GM18505 (cell line): Measurements from ENCODE around the gene DYNC2I2.

Experiments
- ATAC-seq: cut with Tn5 transposase; IDR thresholded peaks from one replicate; pipeline ENCODE4 v1.9.1; 2021; ENCODE audit not compliant: unreplicated experiment
- POLR2A ChIP-seq: IDR thresholded peaks from 4 replicates; pipeline ENCODE4 v1.6.1; 2011; ENCODE audit warnings: borderline replicate concordance; ENCODE audit not compliant: insufficient read depth, insufficient read length; ENCODE audit errors: extremely low read depth

Gene DYNC2I2

GRCh38 chr9:128690684-128691034, 34.0 kb upstream of the DYNC2I2 start:
- no peak for ATAC-seq
- no peak for TF ChIP-seq POLR2A

- peak; percentile 10 for TF ChIP-seq POLR2A
Measured at GRCh38 chr9:128689820-128690683, 33.4 kb upstream of the DYNC2I2 start.

GRCh38 chr9:128689293-128689774, 32.7 kb upstream of the DYNC2I2 start:
- TF ChIP-seq POLR2A = no peak
- peak; percentile 27 for ATAC-seq

More at GRCh38 chr9:128689820-128690683, 33.4 kb upstream of the DYNC2I2 start:
- no peak for ATAC-seq

- peak; percentile 79 for TF ChIP-seq POLR2A
- peak; percentile 73 for ATAC-seq
Measured at GRCh38 chr9:128688501-128689292, 32.0 kb upstream of the DYNC2I2 start, which contains the start of gene SET. TSS of gene SET (plus strand) at chr9:128689222. CDS start at chr9:128689583, 361 bp downstream.

GRCh38 chr9:128687453-128687852, 30.8 kb upstream of the DYNC2I2 start:
- no peak for TF ChIP-seq POLR2A
- ATAC-seq = no peak

- TF ChIP-seq POLR2A = peak; percentile 31
- no peak for ATAC-seq
Measured at GRCh38 chr9:128685636-128686489, 29.2 kb upstream of the DYNC2I2 start.

GRCh38 chr9:128684325-128685199, 27.9 kb upstream of the DYNC2I2 start:
- no peak for ATAC-seq
- peak; percentile 95 for TF ChIP-seq POLR2A

- no peak for TF ChIP-seq POLR2A
- ATAC-seq = no peak
Measured at GRCh38 chr9:128684065-128684324, 27.3 kb upstream of the DYNC2I2 start.

- TF ChIP-seq POLR2A = peak; percentile 48
- ATAC-seq = no peak
Measured at GRCh38 chr9:128683340-128684064, 26.9 kb upstream of the DYNC2I2 start.

- no peak for TF ChIP-seq POLR2A
- ATAC-seq = no peak
Measured at GRCh38 chr9:128677794-128678193, 21.1 kb upstream of the DYNC2I2 start.

- ATAC-seq = no peak
- TF ChIP-seq POLR2A = no peak
Measured at GRCh38 chr9:128675382-128675781, 18.7 kb upstream of the DYNC2I2 start.
